B cell (primary cell): ENCODE results near the gene CDH18.

Experiments used
- CTCF ChIP-seq: fragments of 200-600 bp; IDR thresholded peaks from one replicate; pipeline ENCODE4 v1.8.0; 2022; ENCODE audit warnings: antibody characterized with exemption, mild to moderate bottlenecking
- EZH2 ChIP-seq: IDR thresholded peaks from 2 replicates; pipeline ENCODE4 v1.6.1; 2012; ENCODE audit warnings: borderline replicate concordance, low read depth, mild to moderate bottlenecking, moderate library complexity, low read length; ENCODE audit not compliant: insufficient read depth, poor library complexity, severe bottlenecking

GRCh38 chr5:20023686-20024180 lies 35.7 kb upstream of the CDH18 start:
- TF ChIP-seq EZH2 (no peak), CTCF (no peak)
